Fibroblast of skin of abdomen (primary cell): ENCODE results near the gene RSPH3.

Experiments
- DNase-seq: peaks from one replicate; pipeline ENCODE4 v3.0.0-alpha.2; 2013

The RSPH3 gene

GRCh38 chr6:158933079-158933595, 66.9 kb downstream of the RSPH3 start:
- no peak for DNase-seq

DNA sequence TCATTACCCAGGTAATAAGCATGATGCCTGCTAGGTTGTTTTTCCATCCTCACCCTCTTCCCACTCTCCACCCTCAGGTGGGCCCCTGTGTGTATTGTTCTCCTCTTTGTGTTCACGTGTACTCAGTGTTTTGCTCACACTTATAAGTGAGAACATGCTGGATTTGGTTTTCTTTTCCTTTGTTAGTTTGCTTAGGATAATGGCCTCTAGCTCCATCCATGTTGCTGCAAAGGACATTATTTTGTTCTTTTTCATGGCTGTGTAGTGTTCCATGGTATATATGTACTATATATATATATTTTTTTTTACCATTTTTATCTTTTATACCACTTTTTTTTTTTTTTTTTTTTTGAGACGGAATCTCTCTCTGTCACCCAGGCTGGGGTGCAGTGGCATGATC, 71.9 kb downstream of the RSPH3 start:
- no peak for DNase-seq

GRCh38 chr6:158926414-158926813, 73.6 kb downstream of the RSPH3 start:
- DNase-seq, result peak; percentile 49

- no peak for DNase-seq
Measured at GRCh38 chr6:158924499-158925455, 75.2 kb downstream of the RSPH3 start.

GRCh38 chr6:158923805-158924498, 76.0 kb downstream of the RSPH3 start:
- DNase-seq, result no peak
